Activated CD8-positive, alpha-beta memory T cell treated with anti-CD3 and anti-CD28 coated beads for 48 hours (primary cell): Measurements from ENCODE around the gene EIF3L.

ENCODE experiments used
- DNase-seq, 3 experiments: peaks; one replicate each; pipeline ENCODE4 v3.0.0-alpha.2; 2020; ENCODE audit warnings: low read depth in 2 of 3, low spot score in 2 of 3

Gene EIF3L

DNA sequence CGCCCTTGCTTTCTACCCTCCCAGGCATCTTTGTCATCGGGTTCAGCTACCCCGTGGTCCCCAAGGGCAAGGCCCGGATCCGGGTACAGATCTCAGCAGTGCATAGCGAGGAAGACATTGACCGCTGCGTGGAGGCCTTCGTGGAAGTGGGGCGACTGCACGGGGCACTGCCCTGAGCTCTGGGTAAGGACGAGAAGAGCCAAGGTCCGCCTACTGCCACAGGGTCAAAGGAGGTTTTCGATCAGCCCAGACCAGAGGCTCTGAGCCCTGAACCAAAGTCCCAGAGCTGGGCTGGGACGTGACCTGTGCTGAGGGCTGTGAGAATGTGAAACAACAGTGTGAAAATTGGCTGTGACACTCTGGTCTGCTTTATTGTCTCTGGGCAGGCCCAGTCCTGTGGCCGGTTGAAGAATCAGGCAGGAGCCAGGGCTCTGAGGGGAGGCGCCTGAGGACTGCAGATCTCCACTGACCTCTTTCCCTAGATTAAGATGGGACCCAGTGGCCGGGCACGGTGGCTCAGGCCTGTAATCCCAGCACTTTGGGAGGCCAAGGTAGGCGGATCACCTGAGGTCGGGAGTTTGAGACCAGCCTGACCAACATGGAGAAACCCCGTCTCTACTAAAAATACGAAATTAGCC is 32.6 kb upstream of the EIF3L start:
- no peak for DNase-seq

DNA sequence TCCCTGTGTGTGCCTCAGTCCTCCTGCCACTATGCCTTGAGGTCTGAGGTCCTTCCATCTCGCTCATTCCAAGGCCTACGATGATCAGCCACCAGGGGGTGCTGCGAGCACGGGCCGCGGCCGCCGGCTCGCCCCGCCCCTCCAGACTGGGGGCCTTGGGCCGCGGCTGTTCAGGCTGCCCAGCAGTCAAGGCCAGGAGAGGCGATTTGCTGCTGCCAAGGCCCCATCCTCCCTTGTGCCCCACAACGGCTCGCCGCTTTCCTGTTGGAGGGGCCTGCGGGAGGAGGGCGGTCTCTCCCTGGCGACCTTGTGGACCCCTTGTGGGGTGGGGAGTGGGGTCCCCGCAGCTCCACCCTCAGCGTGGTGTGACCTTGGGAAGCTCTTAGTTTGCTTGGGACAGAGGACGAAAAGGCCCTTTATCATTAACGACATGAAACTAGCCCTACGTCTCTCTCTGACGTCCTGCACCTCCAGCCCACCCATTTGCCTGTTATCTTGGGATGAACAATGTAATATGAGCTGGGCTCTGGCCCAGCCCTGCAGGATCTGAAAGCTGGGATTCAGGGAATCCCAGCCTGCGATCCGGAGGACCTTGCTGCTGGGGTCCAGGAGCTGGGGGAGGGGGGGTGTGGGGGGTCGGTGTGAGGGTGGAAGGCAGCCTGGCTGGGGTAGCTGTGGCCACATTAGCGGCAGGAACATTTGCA is 31.4 kb upstream of the EIF3L start:
- peak; percentile 45 to 90 (median 78) for DNase-seq

GRCh38 chr22:37818409-37819104 is 30.7 kb upstream of the EIF3L start:
- DNase-seq: peak in 1 of 3 experiments; percentile 43

DNA sequence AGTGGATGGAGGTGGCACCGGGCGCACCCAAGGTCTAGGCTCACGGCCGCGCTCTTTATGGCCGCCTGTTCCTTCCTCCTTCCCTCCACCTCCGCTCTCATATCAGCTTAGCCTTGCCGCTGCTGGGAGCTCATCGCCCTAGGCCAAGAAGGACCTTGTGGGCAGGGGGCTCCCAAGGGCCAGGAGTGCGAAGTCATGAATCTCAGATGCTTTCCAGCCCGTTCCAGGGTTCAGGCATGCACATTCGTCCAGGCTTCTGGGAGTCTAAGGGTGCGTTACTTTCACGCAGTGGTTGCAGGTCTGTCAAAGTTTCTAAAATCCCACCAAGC is 30.1 kb upstream of the EIF3L start:
- DNase-seq: no peak

- DNase-seq: no peak
These were observed 28.9 kb upstream of the EIF3L start for GRCh38 chr22:37820350-37820749.

GRCh38 chr22:37822079-37822833 is 27.0 kb upstream of the EIF3L start:
- no peak for DNase-seq

GRCh38 chr22:37823134-37823985 is 25.9 kb upstream of the EIF3L start, which contains the start of gene GALR3:
TSS of gene GALR3 (plus strand) at chr22:37823382. CDS start at chr22:37823407, 25 bp downstream.
- no peak for DNase-seq

- no peak for DNase-seq
These were observed 24.3 kb upstream of the EIF3L start for GRCh38 chr22:37824674-37825641.

GRCh38 chr22:37827056-37827455 is 22.2 kb upstream of the EIF3L start:
- DNase-seq: no peak

GRCh38 chr22:37830093-37830842 is 19.0 kb upstream of the EIF3L start:
- DNase-seq: no peak

GRCh38 chr22:37831472-37831871 is 17.7 kb upstream of the EIF3L start:
- no peak for DNase-seq

DNA sequence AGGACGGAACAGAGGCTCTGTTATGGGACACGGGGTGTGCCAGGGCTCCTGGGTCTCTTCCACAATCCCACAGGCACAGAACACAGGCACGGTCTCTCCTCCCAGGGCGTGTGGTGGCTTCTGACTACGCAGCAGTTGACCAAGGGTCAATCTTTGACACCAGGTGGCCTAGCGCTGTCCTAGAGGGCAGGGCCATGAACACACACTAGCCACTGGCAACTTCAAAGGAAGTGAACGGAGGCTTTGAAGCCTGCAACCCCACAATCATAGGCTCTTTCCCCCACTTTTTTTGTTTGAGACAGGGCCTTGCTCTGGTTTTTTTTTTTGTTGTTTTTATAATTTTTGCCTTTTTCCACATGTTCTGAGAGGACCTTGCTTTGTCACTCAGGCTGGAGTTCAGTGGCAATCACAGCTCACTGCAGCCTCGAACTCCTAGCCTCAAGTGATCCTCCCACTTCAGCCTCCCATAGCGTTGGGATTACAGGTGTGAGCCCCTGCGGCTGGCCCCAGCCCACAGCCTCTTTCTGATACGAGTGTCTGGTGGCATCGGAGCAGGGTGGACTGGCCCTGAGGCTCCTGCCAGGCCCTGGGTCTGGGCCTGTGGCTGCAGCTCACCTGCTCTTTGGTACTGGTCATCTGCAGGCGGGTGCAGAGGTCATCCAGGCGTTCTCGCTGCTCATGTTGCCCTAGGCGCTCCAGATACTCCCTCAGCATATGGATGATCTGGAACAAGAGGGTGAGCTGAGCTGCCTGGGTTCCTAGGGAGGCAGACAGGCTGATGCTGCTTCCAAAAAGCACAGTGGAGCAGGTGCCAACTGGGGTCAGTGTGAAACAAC is 17.0 kb upstream of the EIF3L start:
- DNase-seq: no peak

DNA sequence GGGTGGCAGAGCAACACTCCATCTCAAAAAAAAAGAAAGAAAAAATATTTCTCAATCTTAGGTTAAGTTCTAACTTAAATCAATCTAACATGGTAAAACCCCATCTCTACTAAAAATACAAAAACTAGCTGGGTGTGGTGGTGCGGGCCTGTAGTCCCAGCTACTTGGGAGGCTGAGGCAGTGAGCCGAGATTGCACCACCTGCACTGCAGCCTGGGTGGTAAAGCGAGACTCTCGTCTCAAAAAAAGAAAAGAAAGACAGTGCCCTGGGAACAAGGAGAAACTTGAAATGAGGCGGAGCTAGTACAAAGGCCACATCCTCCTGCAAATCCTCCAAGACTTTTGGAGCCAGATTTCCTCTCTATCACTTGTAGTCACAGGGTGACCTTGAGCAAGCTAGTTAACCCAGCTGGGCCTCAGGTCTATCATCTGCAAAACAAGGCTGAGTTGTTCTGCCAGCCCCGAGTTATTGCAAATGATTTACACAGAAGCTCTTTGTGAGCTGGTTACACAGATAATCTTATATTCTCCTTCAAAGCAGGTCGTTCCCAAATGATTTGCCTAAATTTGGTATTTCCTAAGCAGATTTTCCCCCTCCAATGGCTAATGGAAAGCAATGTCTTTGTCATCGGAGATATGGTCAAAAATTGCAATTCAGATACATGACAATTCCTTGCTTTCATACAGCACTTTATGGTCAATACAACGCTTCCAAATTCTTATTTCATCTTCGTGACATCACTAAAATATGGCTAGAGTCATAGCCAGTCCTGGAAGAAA is 7.0 kb upstream of the EIF3L start:
- DNase-seq: no peak

DNA sequence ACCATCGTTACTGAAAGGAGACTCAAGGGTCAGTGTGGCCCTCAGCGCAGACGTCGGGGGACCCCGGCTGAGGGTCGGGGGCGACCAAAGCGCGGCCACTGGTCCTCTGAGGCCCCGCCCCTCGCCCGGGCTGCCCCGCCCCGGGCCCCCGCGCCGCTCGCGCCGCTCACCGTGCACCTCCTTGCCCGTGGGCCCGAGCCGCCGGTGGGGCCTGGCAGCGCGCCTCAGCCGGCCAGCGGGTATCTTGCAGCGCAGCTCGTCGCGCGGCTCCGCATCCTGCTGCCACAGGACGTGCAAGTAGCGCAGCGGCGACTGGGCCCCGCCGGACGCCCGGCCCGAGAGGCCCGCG is 5.5 kb upstream of the EIF3L start:
- peak in 1 of 3 experiments; percentile 22 for DNase-seq

DNA sequence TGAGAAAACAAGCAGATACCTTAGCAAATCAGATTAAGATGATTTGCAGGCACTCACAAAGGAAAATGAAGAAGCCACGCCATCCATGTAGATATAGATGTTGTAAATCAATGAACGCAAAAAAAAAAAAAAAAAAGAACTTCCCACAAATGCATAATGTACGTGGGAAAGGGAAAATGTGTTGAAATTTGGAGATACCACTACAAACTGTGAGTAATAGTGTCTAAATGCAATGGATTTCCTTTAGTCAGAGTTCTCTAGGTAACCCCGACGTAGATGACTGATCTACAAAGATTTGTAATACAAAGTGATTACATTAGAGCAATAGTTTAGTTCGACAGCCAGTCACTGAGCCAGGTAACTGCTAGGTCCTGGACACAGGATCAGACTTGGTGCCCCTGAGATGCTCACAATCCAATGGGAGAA is 4.3 kb upstream of the EIF3L start:
- DNase-seq: no peak

DNA sequence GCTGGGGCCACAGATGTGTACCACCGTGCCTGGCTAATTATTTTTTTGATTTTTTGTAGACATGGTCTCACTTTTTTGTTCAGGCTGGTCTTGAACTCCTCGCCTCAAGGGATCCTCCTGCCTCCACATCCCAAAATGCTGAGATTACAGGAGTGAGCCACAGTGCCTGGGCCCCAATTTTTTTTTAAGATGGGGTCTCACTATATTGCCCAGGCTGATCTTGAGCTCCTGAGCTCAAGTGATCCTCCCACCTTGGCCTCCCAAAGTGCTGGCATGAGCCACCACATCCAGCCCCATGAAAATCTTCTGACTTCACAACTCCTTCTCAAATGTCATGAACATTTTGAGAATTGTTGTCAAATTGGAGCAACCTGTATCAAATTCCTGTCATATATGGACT is 2.8 kb upstream of the EIF3L start:
- DNase-seq: no peak

DNA sequence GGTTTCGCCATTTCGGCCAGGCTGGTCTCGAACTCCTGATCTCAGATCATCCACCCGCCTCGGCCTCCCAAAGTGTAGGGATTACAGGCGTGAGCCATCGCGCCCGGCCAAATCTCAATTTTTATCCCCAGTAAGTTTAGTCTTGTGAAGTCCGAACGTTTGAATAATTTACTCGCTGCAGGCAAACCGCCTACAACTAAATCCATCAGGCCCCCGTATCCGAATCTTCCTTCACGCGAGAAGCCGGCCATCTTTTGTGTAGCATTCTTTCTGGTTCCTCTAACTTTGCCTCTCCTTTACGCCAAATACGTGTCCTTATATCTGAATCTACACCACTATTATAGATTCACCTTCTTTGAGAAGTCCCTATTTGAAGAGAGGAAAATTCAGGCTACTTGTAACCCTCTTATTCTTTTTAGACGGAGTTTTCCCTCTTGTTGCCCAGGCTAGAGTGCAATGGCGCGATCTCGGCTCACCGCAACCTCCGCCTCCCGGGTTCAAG is 581 bp upstream of the EIF3L start:
- DNase-seq: no peak
